B cell (primary cell): ENCODE data around the gene FOXO1. TPM values are rescaled to one million over a fixed set of nuclear protein-coding genes. Genes with fewer than 3 reads are reported as not detected.

Experiments
- ATAC-seq: fragments of 200-7000 bp; cut with Tn5 transposase; one replicate; pipeline ENCODE4 v1.10.0; 2021; ENCODE audit warnings: low read depth, mild to moderate bottlenecking, moderate number of reproducible peaks, moderate library complexity
- CTCF ChIA-PET: fragments of 350-600 bp; sonication (Branson Sonifier 250); formaldehyde crosslinking; loops from one replicate; lab custom pipeline; 2021; ENCODE audit warnings: antibody characterized with exemption, inconsistent platforms; lab: Charles Lee
- POLR2A ChIA-PET: fragments of 350-600 bp; sonication (Branson Sonifier 250); formaldehyde crosslinking; loops from one replicate; lab custom pipeline; 2021; ENCODE audit warnings: antibody characterized with exemption; lab: Charles Lee
- DNase-seq: peaks from one replicate; pipeline ENCODE4 v3.0.0; 2013
- H2AFZ ChIP-seq: 2 replicates; pipeline ENCODE4 v1.6.1; 2012; ENCODE audit warnings: mild to moderate bottlenecking, low read depth, low read length; ENCODE audit not compliant: insufficient read depth, poor library complexity, severe bottlenecking
- H3K27ac ChIP-seq, 2 donors: 1 replicate in 1 of 2; 2 replicates in 1 of 2; pipeline ENCODE4 v1.5.1; 2012 to 2013; ENCODE audit warnings: low read length in 2 of 2, mild to moderate bottlenecking in 2 of 2, moderate library complexity in 1 of 2
- H3K27me3 ChIP-seq, 4 experiments: fragments of 200-600 bp in 1 of 4; sonication (generic) in 1 of 4; replicated peaks in 1 of 4; 1 replicate in 2 of 4; 2 replicates in 2 of 4; pipeline versions ENCODE4 v1.6.1 to v1.7.0; 2013 to 2016; ENCODE audit warnings: low read length in 3 of 4, mild to moderate bottlenecking in 2 of 4, mixed read lengths in 1 of 4, moderate library complexity in 1 of 4; ENCODE audit not compliant: insufficient read depth in 4 of 4, control insufficient read depth in 3 of 4; ENCODE audit errors: control extremely low read depth in 1 of 4
- H3K36me3 ChIP-seq, 2 experiments: replicated peaks in 1 of 2; 1 replicate in 1 of 2; 2 replicates in 1 of 2; pipeline versions ENCODE4 v1.6.1 to v1.7.1; 2013; ENCODE audit warnings: low read length in 1 of 2; ENCODE audit not compliant: insufficient read depth in 2 of 2, control insufficient read depth in 1 of 2; ENCODE audit errors: control extremely low read depth in 1 of 2, extremely low read depth in 1 of 2
- H3K4me1 ChIP-seq, 2 donors: fragments of 200-600 bp in 1 of 2; sonication (generic) in 1 of 2; 1 replicate in 1 of 2; 2 replicates in 1 of 2; pipeline versions ENCODE4 v1.5.1 to v1.6.1; 2013 to 2017; ENCODE audit warnings: low read length in 2 of 2; ENCODE audit not compliant: control insufficient read depth in 2 of 2, insufficient read depth in 2 of 2
- H3K4me2 ChIP-seq: replicated peaks from 2 replicates; pipeline ENCODE3; 2012; ENCODE audit warnings: mild to moderate bottlenecking, low read depth, low read length; ENCODE audit not compliant: poor library complexity, severe bottlenecking
- H3K4me3 ChIP-seq, 5 experiments: fragments of 200-600 bp in 1 of 5; sonication (generic) in 1 of 5; 1 replicate in 3 of 5; 2 replicates in 2 of 5; pipeline versions ENCODE4 v1.5.1 to v1.7.0; 2011 to 2016; ENCODE audit warnings: low read length in 4 of 5, mild to moderate bottlenecking in 4 of 5, low read depth in 2 of 5, control low read depth in 1 of 5, moderate library complexity in 1 of 5; ENCODE audit not compliant: insufficient read depth in 1 of 5; ENCODE audit errors: control extremely low read depth in 1 of 5, extremely low read depth in 1 of 5
- H3K79me2 ChIP-seq: fragments of 200-600 bp; sonication (generic); one replicate; pipeline ENCODE4 v1.6.0; 2016; ENCODE audit warnings: low read length; ENCODE audit not compliant: control insufficient read depth, insufficient read depth
- H3K9ac ChIP-seq: fragments of 200-600 bp; sonication (generic); 2 replicates; pipeline ENCODE4 v1.6.1; 2017; ENCODE audit warnings: mild to moderate bottlenecking, low read length, moderate library complexity
- H3K9me3 ChIP-seq, 3 donors: one replicate each; pipeline versions ENCODE4 v1.6.1 to v1.7.1; 2013; ENCODE audit warnings: low read length in 2 of 3; ENCODE audit not compliant: control insufficient read depth in 2 of 3, insufficient read depth in 1 of 3; ENCODE audit errors: control extremely low read depth in 1 of 3
- H4K20me1 ChIP-seq: 2 replicates; pipeline ENCODE4 v1.6.0; 2012; ENCODE audit warnings: mild to moderate bottlenecking, low read length; ENCODE audit not compliant: insufficient read depth, control insufficient read depth, poor library complexity, severe bottlenecking
- H3K27ac Mint-ChIP-seq: one replicate; pipeline ENCODE4 v1.8.0; 2021; ENCODE audit warnings: mixed read lengths
- H3K27me3 Mint-ChIP-seq: one replicate; pipeline ENCODE4 v1.8.0; 2021; ENCODE audit warnings: mixed read lengths
- H3K4me1 Mint-ChIP-seq: one replicate; pipeline ENCODE4 v1.8.0; 2021; ENCODE audit warnings: mixed read lengths
- H3K4me3 Mint-ChIP-seq: one replicate; pipeline ENCODE4 v1.8.0; 2021; ENCODE audit warnings: mixed read lengths
- H3K9me3 Mint-ChIP-seq: one replicate; pipeline ENCODE4 v1.8.0; 2022; ENCODE audit warnings: mixed read lengths; ENCODE audit not compliant: insufficient read depth
- EZH2 ChIP-seq: IDR thresholded peaks from 2 replicates; pipeline ENCODE4 v1.6.1; 2012; ENCODE audit warnings: borderline replicate concordance, low read depth, mild to moderate bottlenecking, moderate library complexity, low read length; ENCODE audit not compliant: insufficient read depth, poor library complexity, severe bottlenecking
- WGBS: methylation state at CpG from one replicate; pipeline ENCODE4 v1.1.5; 2013; ENCODE audit warnings: missing lambda C conversion rate; ENCODE audit not compliant: insufficient coverage; 5-methylcytosine and 5-hydroxymethylcytosine counted together
- intact Hi-C: fragments of 100-400 bp; cut with micrococcal nuclease; formaldehyde crosslinking; loops from one replicate; pipeline ENCODE4 v1.10.0; 2022
- polyA plus RNA-seq: library from polyadenylated mRNA; depleted of rRNA; stranded (reverse); fragments of >200 nt; gene quantifications from 2 replicates; pipeline ENCODE4 v1.2.3, GENCODE V29; 2012
- total RNA-seq, 2 donors: library from RNA; stranded (reverse); fragments of 120-200 nt in 1 of 2; gene quantifications; 1 replicate in 1 of 2; 2 replicates in 1 of 2; pipeline versions ENCODE4 v1.2.3 to v1.2.4, GENCODE V29; 2013 to 2022
- TF ChIP-seq, protein P1 (sequence below): fragments of 200-600 bp; IDR thresholded peaks from one replicate; pipeline ENCODE4 v1.8.0; 2022; ENCODE audit warnings: antibody characterized with exemption, mild to moderate bottlenecking

FOXO1 gene
- total and polyA plus RNA-seq, 2 donors (not counting 1 experiment from before 2014, with no cell fraction given) = 22.8 to 77.9 TPM

DNA sequence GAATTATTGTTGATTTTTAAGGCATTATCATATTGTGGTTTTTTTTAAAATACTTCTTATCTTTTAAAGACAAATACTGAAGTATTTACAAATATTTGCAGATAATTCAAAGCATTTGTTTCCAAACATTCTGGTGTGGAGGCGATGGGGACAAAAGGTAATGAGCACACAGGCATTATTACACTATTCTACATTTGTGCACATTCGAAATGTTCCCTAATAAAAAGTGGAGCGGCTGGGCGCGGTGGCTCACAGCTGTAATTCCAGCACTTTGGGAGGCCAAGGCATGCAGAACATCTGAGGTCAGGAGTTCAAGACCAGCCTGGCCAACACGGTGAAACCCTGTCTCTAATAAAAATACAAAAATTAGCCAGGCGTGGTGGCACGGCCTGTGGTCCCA is 133.4 kb downstream of the FOXO1 start:
- H3K27ac ChIP-seq = no peak overlapping the region
- Mint-ChIP-seq H3K9me3 (peaks cover under 1% of the 10 kb centered on the region), H3K4me1 (peaks cover 41% of the 10 kb centered on the region), H3K4me3 (no peak overlapping the region), H3K27me3 (no peaks in the 10 kb centered on the region), H3K27ac (no peak overlapping the region)
- TF ChIP-seq, protein P1, sequence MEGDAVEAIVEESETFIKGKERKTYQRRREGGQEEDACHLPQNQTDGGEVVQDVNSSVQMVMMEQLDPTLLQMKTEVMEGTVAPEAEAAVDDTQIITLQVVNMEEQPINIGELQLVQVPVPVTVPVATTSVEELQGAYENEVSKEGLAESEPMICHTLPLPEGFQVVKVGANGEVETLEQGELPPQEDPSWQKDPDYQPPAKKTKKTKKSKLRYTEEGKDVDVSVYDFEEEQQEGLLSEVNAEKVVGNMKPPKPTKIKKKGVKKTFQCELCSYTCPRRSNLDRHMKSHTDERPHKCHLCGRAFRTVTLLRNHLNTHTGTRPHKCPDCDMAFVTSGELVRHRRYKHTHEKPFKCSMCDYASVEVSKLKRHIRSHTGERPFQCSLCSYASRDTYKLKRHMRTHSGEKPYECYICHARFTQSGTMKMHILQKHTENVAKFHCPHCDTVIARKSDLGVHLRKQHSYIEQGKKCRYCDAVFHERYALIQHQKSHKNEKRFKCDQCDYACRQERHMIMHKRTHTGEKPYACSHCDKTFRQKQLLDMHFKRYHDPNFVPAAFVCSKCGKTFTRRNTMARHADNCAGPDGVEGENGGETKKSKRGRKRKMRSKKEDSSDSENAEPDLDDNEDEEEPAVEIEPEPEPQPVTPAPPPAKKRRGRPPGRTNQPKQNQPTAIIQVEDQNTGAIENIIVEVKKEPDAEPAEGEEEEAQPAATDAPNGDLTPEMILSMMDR = no peak
- TF ChIP-seq EZH2 = no peak
- H3K36me3 ChIP-seq = no peaks in the 10 kb centered on the region
- no peak for DNase-seq
- H2AFZ ChIP-seq = no peak overlapping the region
- WGBS = 78% methylated on average over 5 of the region's 8 CpGs
- no peak overlapping the region for H3K4me2 ChIP-seq
- intact Hi-C loops = no loop called here
- ChIA-PET POLR2A (no interaction called here), CTCF (no interaction called here)
- H3K9ac ChIP-seq = no peak overlapping the region
- H4K20me1 ChIP-seq = no peaks in the 10 kb centered on the region
- H3K27me3 ChIP-seq = no peaks in the 10 kb centered on the region
- H3K9me3 ChIP-seq = peaks cover 0 to 2% (median 0%) of the 10 kb centered on the region in 3 donors
- no peak for ATAC-seq
- no peak overlapping the region for H3K4me3 ChIP-seq
- H3K79me2 ChIP-seq = peaks cover 16% of the 10 kb centered on the region
- peaks cover 0 to 4% of the 10 kb centered on the region in 2 donors for H3K4me1 ChIP-seq

- H3K4me2 ChIP-seq = no peak overlapping the region
- POLR2A ChIA-PET = no interaction called here
- peak overlapping the region; percentile 15 for H3K27ac Mint-ChIP-seq
Observed at GRCh38 chr13:40530961-40531360, 135.5 kb downstream of the FOXO1 start.

More at GRCh38 chr13:40530961-40531360, 135.5 kb downstream of the FOXO1 start:
- no peaks in the 10 kb centered on the region for H4K20me1 ChIP-seq
- no peaks in the 10 kb centered on the region for H3K27me3 ChIP-seq
- H3K9me3 Mint-ChIP-seq = peaks cover 4% of the 10 kb centered on the region
- no peak overlapping the region for H2AFZ ChIP-seq
- no CpG with 5 or more reads among the region's 1 CpG for WGBS
- no peaks in the 10 kb centered on the region for H3K27me3 Mint-ChIP-seq
- H3K9me3 ChIP-seq = peaks cover 0 to 13% (median 11%) of the 10 kb centered on the region in 3 donors
- no peak overlapping the region for H3K4me3 Mint-ChIP-seq
- H3K4me3 ChIP-seq = no peak overlapping the region
- DNase-seq (no peak), ATAC-seq (no peak)
- TF ChIP-seq, protein P1 = no peak
- no peak for TF ChIP-seq EZH2
- peaks cover 13% of the 10 kb centered on the region for H3K79me2 ChIP-seq
- CTCF ChIA-PET = no interaction called here
- H3K9ac ChIP-seq = no peak overlapping the region
- H3K27ac ChIP-seq = no peak overlapping the region
- peaks cover 0 to 3% of the 10 kb centered on the region in 2 donors for H3K4me1 ChIP-seq
- H3K4me1 Mint-ChIP-seq = peaks cover 39% of the 10 kb centered on the region
- H3K36me3 ChIP-seq = no peaks in the 10 kb centered on the region
- intact Hi-C loops = no loop called here
